ENCODE data around the gene C1orf226. TPM values are rescaled to one million over a fixed set of nuclear protein-coding genes. Genes with fewer than 3 reads are reported as not detected.

C1orf226 gene
- total and polyA plus RNA-seq, 2 of the 4 experiments (the other 2 are of a cell fraction) = under 0.01 to 0.10 TPM

DNA sequence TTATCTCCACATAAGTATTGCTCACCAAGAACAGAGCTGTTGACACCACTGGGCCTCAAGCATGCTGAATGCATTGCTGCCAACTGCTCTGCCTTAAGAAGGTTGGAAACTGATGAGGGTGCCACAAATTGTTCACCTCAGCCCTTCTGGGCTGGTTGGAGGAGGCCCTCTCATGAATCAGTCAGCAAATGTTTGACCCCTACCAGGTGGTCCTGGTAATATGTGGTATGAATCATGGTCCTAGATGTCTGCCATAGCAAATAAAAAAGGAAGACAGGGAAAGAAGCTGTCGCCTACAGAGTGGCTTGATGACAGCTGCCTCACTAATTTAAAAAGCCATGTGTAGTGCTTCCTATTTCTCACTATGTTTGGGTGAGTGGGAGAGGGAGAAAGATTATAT is 17.0 kb upstream of the C1orf226 start:
- Histone ChIP-seq H2BK120ac (ENCODE audit: low read depth, low read length) (no peak overlapping the region), H4K8ac (ENCODE audit: low read depth in 2 of 2, low read length in 2 of 2) (no peak overlapping the region), H3K9ac (ENCODE audit: low read depth, low read length) (no peak overlapping the region), H4K5ac (ENCODE audit: low read depth, low read length) (no peak overlapping the region), H3K18ac (ENCODE audit: low read depth, low read length) (no peak overlapping the region), H2BK20ac (ENCODE audit: low read depth, low read length) (no peak overlapping the region), H2AFZ (replicated peaks; ENCODE audit: low read length, poor library complexity) (no peak overlapping the region), H2BK15ac (ENCODE audit: low read depth, low read length) (no peak overlapping the region), H3K23ac (ENCODE audit: low read depth, low read length) (no peak overlapping the region), H3K27ac (ENCODE audit: insufficient read depth, low read length) (no peak overlapping the region), H3K56ac (ENCODE audit: extremely low read depth, insufficient read depth, low read length) (no peak overlapping the region), H3K9me3 (ENCODE audit: control insufficient read depth, insufficient read depth, low read length) (no peaks in the 10 kb centered on the region), H3K4ac (ENCODE audit: low read depth, low read length) (no peak overlapping the region), H2AK5ac (ENCODE audit: low read depth, low read length) (no peak overlapping the region), H3K79me1 (ENCODE audit: low read depth in 1 of 2, low read length in 2 of 2) (no peaks in the 10 kb centered on the region), H3K4me1 (ENCODE audit: control insufficient read depth, insufficient read depth, low read length) (no peaks in the 10 kb centered on the region), H2BK5ac (ENCODE audit: low read depth, low read length, poor library complexity, severe bottlenecking) (no peak overlapping the region), H3K9me1 (ENCODE audit: insufficient read depth, low read length) (no peaks in the 10 kb centered on the region; the same call in 1 of the 2 replicates), H4K91ac (ENCODE audit: insufficient read depth, low read depth, low read length) (no peak overlapping the region), H3K36me3 (ENCODE audit: control insufficient read depth, insufficient read depth, low read length) (no peaks in the 10 kb centered on the region), H3K4me2 (ENCODE audit: low read depth, low read length) (no peak overlapping the region), H2AK9ac (replicated peaks; ENCODE audit: low read depth, low read length, poor library complexity) (no peak overlapping the region), H4K20me1 (ENCODE audit: insufficient read depth, low read length) (no peaks in the 10 kb centered on the region), H3K4me3 (ENCODE audit: insufficient read depth, low read depth, low read length) (no peak overlapping the region), H3K14ac (replicated peaks; ENCODE audit: low read depth, low read length) (no peak overlapping the region), H3K27me3 (ENCODE audit: control insufficient read depth, insufficient read depth, low read length) (peaks cover 18% of the 10 kb centered on the region)
- no peak for ATAC-seq (ENCODE audit: low read depth)
- DNase-seq = no peak
- TF ChIP-seq SMC3 (IDR thresholded peaks at IDR 0.05; ENCODE audit: low read depth, low read length) (no peak), RFX5 (IDR thresholded peaks at IDR 0.05; ENCODE audit: low read depth, low read length) (no peak), MAZ (IDR thresholded peaks at IDR 0.05; ENCODE audit: borderline replicate concordance, low read depth, low read length) (no peak), NFE2L2 (IDR thresholded peaks at IDR 0.05; ENCODE audit: low read depth, low read length) (no peak), CHD1 (IDR thresholded peaks at IDR 0.05; ENCODE audit: low read depth, low read length) (no peak), FOS (IDR thresholded peaks at IDR 0.05; ENCODE audit: low read depth, low read length) (no peak), MXI1 (IDR thresholded peaks at IDR 0.05; ENCODE audit: borderline replicate concordance, low read depth, low read length) (no peak), POLR2A (IDR thresholded peaks at IDR 0.05; ENCODE audit: low read depth, low read length) (no peak), RCOR1 (IDR thresholded peaks at IDR 0.05; ENCODE audit: insufficient replicate concordance, low read length) (no peak), BHLHE40 (IDR thresholded peaks at IDR 0.05; ENCODE audit: low read depth, low read length) (no peak)
- TF ChIP-seq, protein P1, sequence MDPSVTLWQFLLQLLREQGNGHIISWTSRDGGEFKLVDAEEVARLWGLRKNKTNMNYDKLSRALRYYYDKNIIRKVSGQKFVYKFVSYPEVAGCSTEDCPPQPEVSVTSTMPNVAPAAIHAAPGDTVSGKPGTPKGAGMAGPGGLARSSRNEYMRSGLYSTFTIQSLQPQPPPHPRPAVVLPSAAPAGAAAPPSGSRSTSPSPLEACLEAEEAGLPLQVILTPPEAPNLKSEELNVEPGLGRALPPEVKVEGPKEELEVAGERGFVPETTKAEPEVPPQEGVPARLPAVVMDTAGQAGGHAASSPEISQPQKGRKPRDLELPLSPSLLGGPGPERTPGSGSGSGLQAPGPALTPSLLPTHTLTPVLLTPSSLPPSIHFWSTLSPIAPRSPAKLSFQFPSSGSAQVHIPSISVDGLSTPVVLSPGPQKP (IDR thresholded peaks at IDR 0.05; ENCODE audit: borderline replicate concordance, low read depth, low read length) = no peak
- TF ChIP-seq, protein P2, sequence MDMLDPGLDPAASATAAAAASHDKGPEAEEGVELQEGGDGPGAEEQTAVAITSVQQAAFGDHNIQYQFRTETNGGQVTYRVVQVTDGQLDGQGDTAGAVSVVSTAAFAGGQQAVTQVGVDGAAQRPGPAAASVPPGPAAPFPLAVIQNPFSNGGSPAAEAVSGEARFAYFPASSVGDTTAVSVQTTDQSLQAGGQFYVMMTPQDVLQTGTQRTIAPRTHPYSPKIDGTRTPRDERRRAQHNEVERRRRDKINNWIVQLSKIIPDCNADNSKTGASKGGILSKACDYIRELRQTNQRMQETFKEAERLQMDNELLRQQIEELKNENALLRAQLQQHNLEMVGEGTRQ (IDR thresholded peaks at IDR 0.05; ENCODE audit: low read depth, low read length) = no peak
- ChIA-PET POLR2A (ENCODE audit: unreplicated experiment) (no interaction called here), CTCF (interaction anchor here (0.6 kb wide), 1 partner anchor 20 kb away, joined by 6 read pairs; no protein-coding TSS in a partner anchor)
- BruUV-seq (replicated peaks) = no TSS peak
- intact Hi-C loops (cut with micrococcal nuclease) (no loop called here), dilution Hi-C loops (cut with HindIII; ENCODE audit: low sequenced_read_pairs, unreplicated experiment) (no loop called here), in situ Hi-C loops (cut with MboI; ENCODE audit: low sequenced_read_pairs) (no loop called here)
- WGBS, 2 experiments (ENCODE audit: extremely low coverage in 2 of 2, insufficient read length in 1 of 2) = no CpG with 5 or more reads among the region's 1 CpG

All from IMR-90 (cell line).